T-helper 2 cell treated with Interferon-gamma antibody and Interleukin-4, amounts not matched to agents 5 μg/mL and 100 μg/mL, for 36 hours (primary cell): ENCODE measurements around the gene GNA14.

ENCODE experiments used
- DNase-seq: peaks from one replicate; pipeline ENCODE4 v3.0.0; 2021; ENCODE audit warnings: low spot score
- H3K27ac Mint-ChIP-seq: one replicate; pipeline ENCODE4 v1.8.0; 2021; ENCODE audit warnings: mild to moderate bottlenecking, mixed read lengths
- H3K27me3 Mint-ChIP-seq: one replicate; pipeline ENCODE4 v1.8.0; 2021; ENCODE audit warnings: low read depth, mixed read lengths
- H3K36me3 Mint-ChIP-seq: one replicate; pipeline ENCODE4 v1.8.0; 2021; ENCODE audit warnings: low read depth, mixed read lengths
- H3K4me1 Mint-ChIP-seq: one replicate; pipeline ENCODE4 v1.8.0; 2021; ENCODE audit warnings: low read depth, mixed read lengths
- H3K4me3 Mint-ChIP-seq: one replicate; pipeline ENCODE4 v1.8.0; 2022; ENCODE audit warnings: mild to moderate bottlenecking, moderate library complexity, mixed read lengths
- H3K9me3 Mint-ChIP-seq: one replicate; pipeline ENCODE4 v1.8.0; 2021; ENCODE audit warnings: mixed read lengths

GNA14 gene

DNA sequence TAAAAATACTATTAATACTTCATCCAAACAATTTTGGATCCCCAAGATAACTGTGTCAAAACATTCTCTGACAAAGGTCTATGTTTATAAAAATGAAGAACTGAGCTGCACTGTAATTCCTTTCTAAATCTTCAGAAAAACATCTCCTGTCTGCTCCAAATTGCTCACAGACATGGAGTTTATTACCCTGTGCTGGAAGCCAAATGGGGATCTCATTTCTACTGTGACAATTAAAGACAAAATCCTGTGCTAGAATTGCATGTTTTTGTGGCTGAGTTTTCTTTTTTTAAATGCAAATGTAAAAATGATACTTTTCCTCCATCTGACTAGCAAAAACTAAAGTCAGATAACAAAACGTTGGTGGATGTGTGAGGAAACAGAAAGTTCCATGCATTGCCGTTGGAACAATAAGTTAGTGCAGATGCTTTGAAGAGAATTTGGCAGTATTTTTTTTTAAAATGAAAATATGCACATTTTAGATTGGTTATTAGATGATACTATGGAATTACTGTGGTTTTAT lies 93.5 kb downstream of the GNA14 start:
- Mint-ChIP-seq H3K27ac (no peak overlapping the region), H3K4me1 (no peaks in the 10 kb centered on the region), H3K4me3 (no peak overlapping the region), H3K9me3 (no peaks in the 10 kb centered on the region), H3K27me3 (peaks cover 8% of the 10 kb centered on the region), H3K36me3 (no peaks in the 10 kb centered on the region)
- DNase-seq = no peak

DNA sequence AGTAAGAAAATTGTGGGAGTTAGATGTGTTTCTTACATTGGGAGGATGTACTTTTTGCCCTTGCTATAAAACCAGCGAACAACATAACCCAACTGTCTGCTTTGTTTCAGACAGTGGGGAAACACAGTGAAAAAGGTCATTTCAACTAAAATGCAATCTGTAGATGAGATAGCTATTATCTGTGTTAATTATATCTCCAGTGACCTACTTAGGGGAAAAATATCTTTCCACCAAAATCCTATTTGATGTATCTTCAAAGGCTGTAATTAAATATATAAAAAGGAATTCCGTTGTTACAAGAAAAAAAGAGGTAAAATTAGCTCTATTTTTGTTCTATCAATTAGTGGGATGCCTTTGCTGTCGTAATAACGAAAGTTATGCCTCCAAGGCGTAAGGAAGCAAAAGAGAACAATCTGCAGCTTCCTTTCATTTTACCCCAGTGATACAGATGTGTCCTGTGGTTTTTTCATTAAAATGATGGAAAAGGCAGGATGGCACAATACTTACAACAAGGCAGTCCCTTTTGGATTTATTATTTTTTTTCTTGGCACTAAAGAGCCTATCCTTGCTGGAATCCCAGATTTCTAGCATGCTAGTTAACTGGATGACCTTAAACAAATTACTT lies 100.9 kb downstream of the GNA14 start:
- Mint-ChIP-seq H3K27me3 (no peaks in the 10 kb centered on the region), H3K36me3 (no peaks in the 10 kb centered on the region), H3K27ac (no peak overlapping the region), H3K4me3 (no peak overlapping the region), H3K4me1 (no peaks in the 10 kb centered on the region), H3K9me3 (peaks cover 8% of the 10 kb centered on the region)
- no peak for DNase-seq

DNA sequence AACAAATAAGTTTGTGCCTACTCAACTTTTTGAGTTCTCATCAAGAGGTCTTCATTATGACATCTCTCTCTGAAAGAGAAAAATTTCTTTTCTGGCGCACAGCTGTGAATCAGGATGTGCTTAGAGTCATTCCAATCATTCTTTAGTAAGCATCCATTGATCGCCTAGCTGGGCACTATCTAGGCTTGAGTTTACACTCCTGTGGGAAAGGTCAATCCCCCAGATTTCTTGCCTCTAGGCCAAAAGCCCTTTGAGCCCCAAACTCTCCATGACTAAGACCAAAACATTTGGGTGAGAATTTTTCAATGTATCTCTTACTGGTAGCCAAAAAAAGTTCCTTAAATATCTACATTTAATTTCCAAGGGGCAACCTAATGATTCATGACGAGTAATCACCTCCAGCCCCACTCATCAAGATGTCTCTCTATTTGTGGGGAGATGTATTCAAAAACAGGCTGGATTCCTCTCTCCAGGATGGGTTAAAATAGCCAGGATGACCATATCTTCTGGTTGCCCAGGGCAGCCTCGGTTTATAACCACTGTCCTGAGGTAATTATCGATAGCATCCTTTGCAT lies 101.7 kb downstream of the GNA14 start:
- H3K4me1 Mint-ChIP-seq = no peaks in the 10 kb centered on the region
- DNase-seq = no peak
- H3K27ac Mint-ChIP-seq = no peak overlapping the region
- H3K27me3 Mint-ChIP-seq = no peaks in the 10 kb centered on the region
- H3K36me3 Mint-ChIP-seq = no peaks in the 10 kb centered on the region
- peaks cover 15% of the 10 kb centered on the region for H3K9me3 Mint-ChIP-seq
- no peak overlapping the region for H3K4me3 Mint-ChIP-seq

DNA sequence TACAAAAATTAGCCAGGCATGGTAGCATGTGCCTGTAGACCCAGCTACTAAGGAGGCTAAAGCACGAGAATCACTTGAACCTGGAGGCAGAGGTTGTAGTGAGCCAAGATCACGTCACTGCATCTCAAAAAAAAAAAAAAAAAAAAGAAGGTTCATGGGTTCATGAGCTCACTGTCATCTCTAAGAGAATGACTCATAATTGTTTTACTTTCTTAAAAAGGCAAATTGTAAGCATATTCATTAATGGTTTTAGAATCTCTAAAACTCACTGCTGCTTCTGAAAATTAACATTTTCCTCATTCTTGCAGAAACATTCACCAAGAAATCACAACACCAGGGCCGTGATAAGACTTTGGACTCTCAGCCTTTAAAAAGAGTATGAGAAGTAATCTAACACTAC lies 103.6 kb downstream of the GNA14 start:
- no peaks in the 10 kb centered on the region for H3K4me1 Mint-ChIP-seq
- H3K4me3 Mint-ChIP-seq = no peak overlapping the region
- no peak overlapping the region for H3K27ac Mint-ChIP-seq
- peaks cover 32% of the 10 kb centered on the region for H3K9me3 Mint-ChIP-seq
- no peaks in the 10 kb centered on the region for H3K36me3 Mint-ChIP-seq
- no peak for DNase-seq
- H3K27me3 Mint-ChIP-seq = peaks cover 3% of the 10 kb centered on the region

DNA sequence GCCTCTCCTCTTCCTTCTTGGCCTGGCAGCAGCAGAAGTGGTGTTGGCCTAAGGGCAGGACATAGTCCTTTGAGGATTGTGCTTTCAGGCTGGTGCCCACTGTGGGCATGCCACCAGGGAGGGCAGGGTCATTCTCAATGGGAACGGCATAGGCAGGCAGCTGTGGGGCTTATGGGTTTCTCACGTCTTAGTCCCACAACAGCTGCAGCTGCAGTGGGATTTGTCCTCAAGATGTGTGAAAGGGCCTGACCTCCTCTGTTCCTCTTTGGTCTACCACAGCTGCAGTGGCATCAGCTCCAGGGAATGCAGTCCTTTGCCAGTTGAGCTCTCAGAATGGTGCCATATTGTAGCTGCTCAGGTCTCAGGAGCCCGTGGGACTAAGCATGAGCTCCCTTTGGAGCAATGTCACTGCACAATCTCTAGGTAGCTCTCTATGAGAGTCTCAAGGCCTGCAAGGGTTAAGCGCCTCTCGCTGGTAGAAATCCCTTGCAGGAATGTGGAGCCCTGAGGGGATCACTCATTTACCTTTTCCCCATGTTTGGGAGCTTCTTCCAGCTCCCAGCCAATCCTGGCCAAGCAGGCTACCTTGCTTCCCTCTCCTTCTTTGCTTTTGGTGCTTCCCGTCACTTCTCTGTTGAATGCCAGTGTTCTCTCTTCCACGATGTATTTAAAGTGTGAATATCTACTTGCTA lies 104.8 kb downstream of the GNA14 start:
- H3K27ac Mint-ChIP-seq = no peak overlapping the region
- no peaks in the 10 kb centered on the region for H3K4me1 Mint-ChIP-seq
- no peak overlapping the region for H3K4me3 Mint-ChIP-seq
- no peaks in the 10 kb centered on the region for H3K36me3 Mint-ChIP-seq
- peaks cover 32% of the 10 kb centered on the region for H3K9me3 Mint-ChIP-seq
- H3K27me3 Mint-ChIP-seq = peaks cover 3% of the 10 kb centered on the region
- DNase-seq = no peak

DNA sequence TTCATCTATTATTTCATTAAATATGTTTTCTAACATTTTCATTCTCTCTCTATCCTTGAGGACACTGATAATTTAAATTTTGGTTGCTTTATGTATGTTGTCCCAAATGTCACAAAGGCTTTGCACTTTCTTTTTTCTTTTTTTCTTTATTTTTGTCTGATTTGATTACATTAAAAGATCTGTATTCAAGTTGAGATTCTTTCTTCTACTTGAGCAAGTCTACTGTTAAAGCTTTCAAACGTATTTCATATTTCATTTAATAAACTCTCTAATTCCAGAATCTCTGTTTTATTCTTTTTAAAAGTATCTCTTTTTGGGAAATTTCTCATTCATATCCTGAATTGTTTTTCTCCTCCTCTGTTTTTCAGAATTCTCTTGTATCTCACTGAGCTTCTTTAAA lies 106.5 kb downstream of the GNA14 start:
- no peak overlapping the region for H3K4me3 Mint-ChIP-seq
- no peaks in the 10 kb centered on the region for H3K4me1 Mint-ChIP-seq
- peaks cover 32% of the 10 kb centered on the region for H3K9me3 Mint-ChIP-seq
- no peak for DNase-seq
- H3K27ac Mint-ChIP-seq = no peak overlapping the region
- H3K36me3 Mint-ChIP-seq = no peaks in the 10 kb centered on the region
- H3K27me3 Mint-ChIP-seq = peaks cover 3% of the 10 kb centered on the region

DNA sequence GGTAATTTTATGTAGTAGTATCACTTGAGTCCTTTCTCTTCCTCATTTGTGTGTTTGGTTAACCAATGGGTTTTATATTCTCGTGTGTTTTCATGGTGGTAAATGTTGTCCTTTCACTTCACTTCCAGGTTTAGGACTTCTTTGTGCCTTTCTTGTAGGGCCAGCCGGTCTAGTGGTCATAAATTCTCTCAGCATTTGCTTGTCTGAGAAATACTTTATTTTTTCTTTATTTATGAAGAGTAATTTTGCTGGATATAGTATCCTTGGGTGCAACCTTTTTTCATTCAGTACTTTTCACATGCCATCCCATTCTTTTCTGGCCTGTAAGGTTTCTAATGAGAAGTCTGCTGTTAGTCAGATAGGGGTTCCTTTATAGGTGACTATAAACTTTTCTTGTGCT lies 107.1 kb downstream of the GNA14 start:
- H3K4me1 Mint-ChIP-seq = no peaks in the 10 kb centered on the region
- no peaks in the 10 kb centered on the region for H3K36me3 Mint-ChIP-seq
- H3K27me3 Mint-ChIP-seq = peaks cover 3% of the 10 kb centered on the region
- peaks cover 32% of the 10 kb centered on the region for H3K9me3 Mint-ChIP-seq
- DNase-seq = no peak
- no peak overlapping the region for H3K27ac Mint-ChIP-seq
- no peak overlapping the region for H3K4me3 Mint-ChIP-seq

DNA sequence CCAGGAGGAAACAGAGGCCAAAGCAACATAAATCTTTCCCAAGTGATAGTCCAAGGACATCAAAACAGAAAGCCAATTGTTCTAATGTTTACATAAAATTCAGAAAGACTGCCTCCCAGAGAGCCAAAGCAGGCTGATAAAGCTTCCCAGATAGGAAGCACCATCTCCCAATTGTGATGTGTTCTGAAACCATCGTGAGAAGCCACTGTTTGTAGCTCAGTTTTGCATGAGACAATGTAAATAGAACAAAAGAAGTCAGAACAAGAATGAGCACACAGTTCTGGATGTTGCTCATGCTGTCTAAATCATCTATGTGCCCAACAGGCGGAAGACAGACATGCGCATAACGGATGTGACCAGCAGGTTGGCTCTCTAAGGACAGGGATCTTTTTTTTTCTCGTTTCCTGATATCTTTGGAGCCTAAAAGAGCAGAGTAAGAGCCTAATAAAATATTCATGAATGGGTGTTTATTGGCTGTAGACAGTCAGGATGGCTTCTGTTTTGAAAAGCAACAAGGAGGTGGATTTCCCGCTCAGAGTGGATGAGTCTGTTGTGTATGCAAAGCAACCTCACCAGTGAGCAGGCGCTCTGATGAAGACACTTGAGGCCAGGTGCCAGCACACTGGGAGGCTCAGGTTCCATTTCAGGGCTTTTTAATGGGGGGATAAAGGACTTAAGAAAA lies 113.6 kb downstream of the GNA14 start:
- H3K27ac Mint-ChIP-seq = no peak overlapping the region
- no peaks in the 10 kb centered on the region for H3K4me1 Mint-ChIP-seq
- no peaks in the 10 kb centered on the region for H3K27me3 Mint-ChIP-seq
- no peak overlapping the region for H3K4me3 Mint-ChIP-seq
- no peaks in the 10 kb centered on the region for H3K36me3 Mint-ChIP-seq
- no peaks in the 10 kb centered on the region for H3K9me3 Mint-ChIP-seq
- DNase-seq = no peak

DNA sequence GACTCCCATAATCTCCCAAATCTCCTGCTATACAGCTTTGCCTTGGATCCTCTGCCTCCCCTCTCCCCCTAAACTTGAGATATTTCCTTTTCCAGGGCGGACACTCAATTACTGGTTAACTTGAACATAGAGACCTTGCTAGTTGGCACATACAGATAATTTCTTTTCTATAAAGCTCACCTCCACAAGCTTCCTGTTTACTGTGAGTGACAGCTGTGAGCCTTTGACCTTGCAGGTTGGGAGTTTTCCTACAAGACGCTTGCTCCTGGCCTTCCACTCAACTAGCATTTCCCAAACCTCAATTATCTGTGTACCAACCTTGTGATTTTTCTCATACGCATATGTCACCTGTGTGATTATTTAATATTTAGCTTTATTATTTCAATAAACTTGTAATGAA lies 114.5 kb downstream of the GNA14 start:
- Mint-ChIP-seq H3K36me3 (no peaks in the 10 kb centered on the region), H3K4me3 (no peak overlapping the region), H3K4me1 (no peaks in the 10 kb centered on the region), H3K27me3 (no peaks in the 10 kb centered on the region), H3K9me3 (no peaks in the 10 kb centered on the region), H3K27ac (no peak overlapping the region)
- DNase-seq = no peak

DNA sequence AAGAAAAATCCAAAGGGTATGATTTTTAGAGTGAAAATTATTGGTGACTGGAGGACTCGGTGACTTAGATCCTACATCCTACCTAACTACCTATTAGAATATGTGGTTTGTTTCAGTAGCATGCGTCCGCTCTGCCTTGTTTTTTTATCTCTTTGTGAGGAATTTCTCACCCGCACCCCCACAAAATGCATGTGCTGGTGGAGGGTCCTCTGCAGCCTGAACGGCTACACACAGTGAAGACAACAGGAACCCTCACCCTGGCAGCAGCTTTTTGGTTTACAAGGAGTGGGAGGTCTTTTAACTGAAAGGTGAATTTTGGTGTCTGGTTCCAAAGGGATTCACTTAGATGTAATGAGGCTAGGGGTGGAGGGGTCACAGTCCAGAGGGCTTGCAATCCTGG lies 115.5 kb downstream of the GNA14 start:
- no peaks in the 10 kb centered on the region for H3K9me3 Mint-ChIP-seq
- no peak for DNase-seq
- H3K36me3 Mint-ChIP-seq = no peaks in the 10 kb centered on the region
- H3K4me1 Mint-ChIP-seq = no peaks in the 10 kb centered on the region
- H3K4me3 Mint-ChIP-seq = no peak overlapping the region
- H3K27ac Mint-ChIP-seq = no peak overlapping the region
- H3K27me3 Mint-ChIP-seq = no peaks in the 10 kb centered on the region

DNA sequence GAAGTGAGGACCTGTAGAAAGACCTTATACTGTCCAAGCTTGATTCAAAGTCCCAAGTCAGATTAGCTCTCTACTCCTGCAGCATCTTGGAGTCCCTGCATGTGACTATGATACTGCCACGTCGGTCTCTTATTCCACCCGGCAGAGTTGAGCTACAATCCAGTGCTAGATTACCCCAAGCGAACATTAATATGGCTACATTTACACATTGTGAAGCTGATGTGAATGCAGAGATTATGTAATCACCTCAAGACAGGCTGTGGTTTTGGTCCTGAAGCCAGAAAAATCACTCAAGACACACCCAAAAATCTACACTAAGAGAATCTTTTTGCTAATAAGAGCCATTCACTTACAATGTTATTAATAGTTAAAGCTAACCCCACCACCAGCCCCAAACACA lies 116.7 kb downstream of the GNA14 start:
- H3K9me3 Mint-ChIP-seq = no peaks in the 10 kb centered on the region
- H3K36me3 Mint-ChIP-seq = no peaks in the 10 kb centered on the region

DNA sequence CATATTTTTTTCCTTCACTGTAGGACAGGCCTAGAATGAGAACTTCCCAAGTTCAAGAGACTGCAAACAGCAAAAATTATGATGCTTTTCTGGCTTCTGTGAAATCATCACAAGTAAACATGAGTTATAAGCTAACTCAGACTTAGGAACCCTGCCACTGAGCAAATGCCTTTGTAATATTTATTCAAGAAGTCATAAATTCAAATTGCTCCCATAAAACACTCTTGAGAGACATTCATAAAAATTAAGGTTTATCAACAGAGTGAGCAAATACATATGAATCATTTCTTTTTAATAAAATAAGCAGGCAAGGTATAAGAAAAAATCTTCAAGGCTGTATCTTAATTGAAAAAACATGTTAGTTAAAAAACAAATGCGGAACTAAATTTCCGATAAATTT lies 124.2 kb downstream of the GNA14 start:
- Mint-ChIP-seq H3K9me3 (no peaks in the 10 kb centered on the region), H3K27me3 (no peaks in the 10 kb centered on the region), H3K4me1 (no peaks in the 10 kb centered on the region), H3K4me3 (no peak overlapping the region), H3K36me3 (no peaks in the 10 kb centered on the region), H3K27ac (no peak overlapping the region)
- DNase-seq = no peak

More for the DNA sequence above, 116.7 kb downstream of the GNA14 start:
- DNase-seq = no peak
- H3K4me3 Mint-ChIP-seq = no peak overlapping the region
- H3K4me1 Mint-ChIP-seq = no peaks in the 10 kb centered on the region
- no peak overlapping the region for H3K27ac Mint-ChIP-seq
- no peaks in the 10 kb centered on the region for H3K27me3 Mint-ChIP-seq

DNA sequence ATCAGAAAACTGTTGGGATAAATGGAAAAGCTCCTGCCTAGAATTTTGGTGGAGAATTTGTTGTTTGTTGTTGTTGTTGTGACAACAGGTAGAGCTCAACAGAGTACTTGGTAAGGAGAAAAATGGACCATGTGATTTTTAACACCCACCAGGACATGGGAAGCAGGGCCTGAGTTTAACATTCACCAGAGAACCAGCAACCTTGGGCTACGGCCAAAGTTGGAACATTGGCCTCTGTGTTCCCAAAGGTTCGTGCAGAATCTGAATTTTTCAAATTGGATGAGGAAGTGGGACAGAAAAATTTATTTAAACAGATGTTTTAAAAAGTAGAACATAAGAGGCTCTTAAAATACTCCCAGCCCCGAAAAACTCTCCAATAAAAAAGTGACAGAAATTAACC lies 127.0 kb downstream of the GNA14 start:
- no peaks in the 10 kb centered on the region for H3K4me1 Mint-ChIP-seq

DNA sequence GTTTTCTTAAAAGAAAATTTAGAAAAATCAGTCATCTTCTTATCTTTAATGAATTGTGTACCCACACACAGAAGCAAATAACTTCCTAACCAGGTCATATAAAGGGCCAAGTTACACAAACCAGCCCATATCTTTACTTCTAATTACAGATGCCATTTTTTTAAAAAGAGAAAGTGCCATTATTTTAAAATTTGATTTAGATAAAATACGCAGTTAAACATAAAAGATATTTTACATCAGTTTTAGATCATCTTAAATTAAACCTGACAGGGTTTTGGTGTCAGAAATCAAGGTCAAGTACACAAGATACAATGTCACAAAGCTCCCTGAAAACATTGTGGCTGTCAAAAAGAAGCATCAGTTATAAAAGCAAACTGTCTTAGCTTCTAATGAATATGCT lies 129.4 kb downstream of the GNA14 start:
- H3K36me3 Mint-ChIP-seq = no peaks in the 10 kb centered on the region
- H3K9me3 Mint-ChIP-seq = no peaks in the 10 kb centered on the region
- H3K27me3 Mint-ChIP-seq = peaks cover 3% of the 10 kb centered on the region
- no peak overlapping the region for H3K4me3 Mint-ChIP-seq
- no peak for DNase-seq
- H3K27ac Mint-ChIP-seq = no peak overlapping the region
- H3K4me1 Mint-ChIP-seq = no peaks in the 10 kb centered on the region

More for the DNA sequence above, 127.0 kb downstream of the GNA14 start:
- no peaks in the 10 kb centered on the region for H3K9me3 Mint-ChIP-seq
- H3K27me3 Mint-ChIP-seq = peaks cover 2% of the 10 kb centered on the region
- no peak overlapping the region for H3K27ac Mint-ChIP-seq
- H3K36me3 Mint-ChIP-seq = no peaks in the 10 kb centered on the region
- H3K4me3 Mint-ChIP-seq = no peak overlapping the region
- DNase-seq = no peak
